Mesendoderm (in vitro differentiated cells): Measurements from ENCODE around the gene STARD10. TPM values are rescaled to one million over a fixed set of nuclear protein-coding genes. Genes with fewer than 3 reads are reported as not detected.

Source experiments
- DNase-seq: peaks from one replicate; pipeline ENCODE4 v3.0.0; 2013
- H2AK5ac ChIP-seq: 2 replicates; pipeline ENCODE4 v1.6.1; 2013; ENCODE audit warnings: low read length, inconsistent platforms
- H2BK120ac ChIP-seq: 2 replicates; pipeline ENCODE4 v1.6.1; 2013; ENCODE audit warnings: low read depth, mild to moderate bottlenecking, low read length, moderate library complexity, mixed read lengths
- H2BK15ac ChIP-seq: replicated peaks from 2 replicates; pipeline ENCODE4 v1.6.1; 2013; ENCODE audit warnings: low read depth, mild to moderate bottlenecking, moderate library complexity
- H2BK5ac ChIP-seq: 2 replicates; pipeline ENCODE4 v1.6.1; 2013; ENCODE audit warnings: low read length, inconsistent platforms
- H3K18ac ChIP-seq: 2 replicates; pipeline ENCODE4 v1.6.1; 2013; ENCODE audit warnings: mild to moderate bottlenecking, low read length, mixed read lengths
- H3K23ac ChIP-seq: one replicate; pipeline ENCODE4 v1.6.1; 2013; ENCODE audit warnings: low read length
- H3K27ac ChIP-seq: 2 replicates; pipeline ENCODE4 v1.5.1; 2013; ENCODE audit warnings: low read depth, mild to moderate bottlenecking, inconsistent platforms, low read length, moderate library complexity
- H3K27me3 ChIP-seq: 2 replicates; pipeline ENCODE4 v1.6.1; 2013; ENCODE audit warnings: low read length, control low read depth, mild to moderate bottlenecking, inconsistent platforms; ENCODE audit not compliant: insufficient read depth, poor library complexity
- H3K36me3 ChIP-seq: 2 replicates; pipeline ENCODE4 v1.6.1; 2013; ENCODE audit warnings: low read length, inconsistent platforms; ENCODE audit not compliant: control insufficient read depth, insufficient read depth
- H3K4ac ChIP-seq: one replicate; pipeline ENCODE4 v1.6.1; 2013; ENCODE audit warnings: low read depth, mild to moderate bottlenecking, low read length, moderate library complexity
- H3K4me1 ChIP-seq: 2 replicates; pipeline ENCODE4 v1.6.1; 2013; ENCODE audit warnings: low read depth, low read length, inconsistent platforms; ENCODE audit not compliant: control insufficient read depth
- H3K4me2 ChIP-seq: 2 replicates; pipeline ENCODE4 v1.6.1; 2013; ENCODE audit warnings: low read length
- H3K4me3 ChIP-seq: 2 replicates; pipeline ENCODE4 v1.5.1; 2013; ENCODE audit warnings: mild to moderate bottlenecking, low read length
- H3K56ac ChIP-seq: one replicate; pipeline ENCODE4 v1.6.1; 2013; ENCODE audit warnings: low read length
- H3K79me1 ChIP-seq: 2 replicates; pipeline ENCODE4 v1.6.1; 2013; ENCODE audit warnings: low read length, inconsistent platforms
- H3K79me2 ChIP-seq: 2 replicates; pipeline ENCODE4 v1.6.1; 2013; ENCODE audit warnings: mild to moderate bottlenecking, low read length; ENCODE audit not compliant: control insufficient read depth, insufficient read depth
- H3K9ac ChIP-seq: 2 replicates; pipeline ENCODE4 v1.6.1; 2013; ENCODE audit warnings: low read length, inconsistent platforms
- H4K5ac ChIP-seq: one replicate; pipeline ENCODE4 v1.6.1; 2013; ENCODE audit warnings: low read length
- H4K8ac ChIP-seq: one replicate; pipeline ENCODE4 v1.6.1; 2013; ENCODE audit warnings: low read depth, mild to moderate bottlenecking, control low read depth, low read length, moderate library complexity
- WGBS: extraction: QIAGEN DNeasy Blood & Tissue Kit; methylation state at CpG from one replicate; pipeline ENCODE4 v1.1.7; 2013; ENCODE audit warnings: low lambda C conversion rate, missing lambda C conversion rate; ENCODE audit not compliant: insufficient coverage; ENCODE audit errors: extremely low coverage; 5-methylcytosine and 5-hydroxymethylcytosine counted together
- polyA plus RNA-seq, 2 experiments: library from polyadenylated mRNA; stranded (reverse); fragments of 200-250 nt; gene quantifications; one replicate each; pipeline ENCODE4 v1.2.3, GENCODE V29; 2013

The STARD10 gene
- polyA plus RNA-seq (2013, experiment 1 of 2), result 12.8 TPM
- 13.7 TPM for polyA plus RNA-seq (2013, experiment 2 of 2)

GRCh38 chr11:72793425-72794367 lies at the start of gene STARD10:
STARD10 (minus strand) TSS chr11:72794047; CDS start chr11:72781181, 12,866 bp downstream.
- no peak within 1 kb of the TSS for H3K4ac ChIP-seq
- no peak within 1 kb of the TSS for H3K23ac ChIP-seq
- H2BK5ac ChIP-seq, result no peak within 1 kb of the TSS
- no peaks in the 10 kb centered on the region for H3K79me1 ChIP-seq
- H3K79me2 ChIP-seq, result no peaks in the 10 kb centered on the region
- no peak within 1 kb of the TSS for H3K27ac ChIP-seq
- peak within 1 kb of the TSS; percentile 67 for H3K4me2 ChIP-seq
- no peak within 1 kb of the TSS for H4K8ac ChIP-seq
- no peak within 1 kb of the TSS for H4K5ac ChIP-seq
- DNase-seq, result peak; percentile 96
- H3K4me3 ChIP-seq, result peak within 1 kb of the TSS; percentile 79
- H3K56ac ChIP-seq, result peak within 1 kb of the TSS; percentile 99
- no peak within 1 kb of the TSS for H2BK120ac ChIP-seq
- H2BK15ac ChIP-seq, result no peak within 1 kb of the TSS
- peak within 1 kb of the TSS; percentile 43 for H3K18ac ChIP-seq
- no peaks in the 10 kb centered on the region for H3K36me3 ChIP-seq
- peak within 1 kb of the TSS; percentile 82 for H3K9ac ChIP-seq
- H3K27me3 ChIP-seq, result no peaks in the 10 kb centered on the region
- WGBS, result no CpG with 5 or more reads among the region's 55 CpGs
- no peak within 1 kb of the TSS for H2AK5ac ChIP-seq
- H3K4me1 ChIP-seq, result peaks cover 5% of the 10 kb centered on the region

GRCh38 chr11:72842653-72843330 lies 48.9 kb upstream of the STARD10 start:
- WGBS, result no CpG with 5 or more reads among the region's 14 CpGs
- Histone ChIP-seq H3K9ac (no peak overlapping the region), H3K36me3 (no peaks in the 10 kb centered on the region), H4K5ac (no peak overlapping the region), H3K4ac (no peak overlapping the region), H2AK5ac (no peak overlapping the region), H4K8ac (no peak overlapping the region), H3K23ac (no peak overlapping the region), H2BK5ac (no peak overlapping the region), H2BK15ac (no peak overlapping the region), H3K27ac (no peak overlapping the region), H3K56ac (no peak overlapping the region), H3K4me1 (no peaks in the 10 kb centered on the region), H2BK120ac (no peak overlapping the region), H3K18ac (no peak overlapping the region), H3K79me2 (no peaks in the 10 kb centered on the region), H3K4me2 (no peak overlapping the region), H3K79me1 (no peaks in the 10 kb centered on the region), H3K4me3 (no peak overlapping the region), H3K27me3 (no peaks in the 10 kb centered on the region)
- no peak for DNase-seq

GRCh38 chr11:72842126-72842525 lies 48.3 kb upstream of the STARD10 start:
- Histone ChIP-seq H3K4me1 (no peaks in the 10 kb centered on the region), H3K4me3 (no peak overlapping the region), H3K79me2 (no peaks in the 10 kb centered on the region), H2AK5ac (no peak overlapping the region), H3K9ac (no peak overlapping the region), H3K4me2 (no peak overlapping the region), H3K36me3 (no peaks in the 10 kb centered on the region), H3K23ac (no peak overlapping the region), H2BK5ac (no peak overlapping the region), H4K8ac (no peak overlapping the region), H2BK15ac (no peak overlapping the region), H3K27me3 (no peaks in the 10 kb centered on the region), H3K27ac (no peak overlapping the region), H3K79me1 (no peaks in the 10 kb centered on the region), H4K5ac (no peak overlapping the region), H3K4ac (no peak overlapping the region), H2BK120ac (no peak overlapping the region), H3K18ac (no peak overlapping the region), H3K56ac (no peak overlapping the region)
- no peak for DNase-seq
- no CpG with 5 or more reads among the region's 5 CpGs for WGBS

GRCh38 chr11:72841397-72841796 lies 47.5 kb upstream of the STARD10 start:
- Histone ChIP-seq H3K27ac (no peak overlapping the region), H3K4ac (no peak overlapping the region), H2BK15ac (no peak overlapping the region), H3K4me1 (no peaks in the 10 kb centered on the region), H4K5ac (no peak overlapping the region), H3K36me3 (no peaks in the 10 kb centered on the region), H3K79me1 (no peaks in the 10 kb centered on the region), H3K18ac (no peak overlapping the region), H2AK5ac (no peak overlapping the region), H3K56ac (no peak overlapping the region), H3K27me3 (no peaks in the 10 kb centered on the region), H3K23ac (no peak overlapping the region), H4K8ac (no peak overlapping the region), H3K4me2 (no peak overlapping the region), H3K9ac (no peak overlapping the region), H3K79me2 (no peaks in the 10 kb centered on the region), H2BK5ac (no peak overlapping the region), H2BK120ac (no peak overlapping the region), H3K4me3 (no peak overlapping the region)
- no CpG with 5 or more reads among the region's 7 CpGs for WGBS
- no peak for DNase-seq

GRCh38 chr11:72840780-72841179 lies 46.9 kb upstream of the STARD10 start:
- H2BK5ac ChIP-seq, result no peak overlapping the region
- no peak overlapping the region for H3K4me3 ChIP-seq
- H3K56ac ChIP-seq, result no peak overlapping the region
- H3K79me2 ChIP-seq, result no peaks in the 10 kb centered on the region
- WGBS, result no CpG with 5 or more reads among the region's 4 CpGs
- no peak overlapping the region for H2BK15ac ChIP-seq
- H4K5ac ChIP-seq, result no peak overlapping the region
- H3K36me3 ChIP-seq, result no peaks in the 10 kb centered on the region
- H3K18ac ChIP-seq, result no peak overlapping the region
- no peaks in the 10 kb centered on the region for H3K4me1 ChIP-seq
- no peaks in the 10 kb centered on the region for H3K79me1 ChIP-seq
- H2BK120ac ChIP-seq, result no peak overlapping the region
- H3K9ac ChIP-seq, result no peak overlapping the region
- DNase-seq, result peak; percentile 69
- no peak overlapping the region for H3K4ac ChIP-seq
- H4K8ac ChIP-seq, result no peak overlapping the region
- no peak overlapping the region for H2AK5ac ChIP-seq
- H3K27ac ChIP-seq, result no peak overlapping the region
- H3K4me2 ChIP-seq, result no peak overlapping the region
- H3K23ac ChIP-seq, result no peak overlapping the region
- H3K27me3 ChIP-seq, result no peaks in the 10 kb centered on the region
